Adrenal gland (tissue), 12 donors: ENCODE results near the gene SEC22C. TPM values are rescaled to one million over a fixed set of nuclear protein-coding genes. Genes with fewer than 3 reads are reported as not detected.
A peak's percentile ranks its signal among the peaks of the same experiment; 100 is the strongest.

Source experiments
- DNase-seq, 7 donors: peaks; one replicate each; pipeline ENCODE4 v3.0.0-alpha.2; 2019 to 2020
- H3K27ac ChIP-seq, 5 donors: fragments of 200-600 bp; sonication (generic) in 4 of 5; 1 replicate in 3 of 5; 2 replicates in 2 of 5; pipeline versions ENCODE4 v1.5.1 to v1.8.0; 2016 to 2020; ENCODE audit warnings: mild to moderate bottlenecking in 1 of 5
- H3K27me3 ChIP-seq: fragments of 200-600 bp; 2 replicates; pipeline ENCODE4 v1.8.0; 2021
- H3K36me3 ChIP-seq, 2 donors: fragments of 200-600 bp; replicated peaks in 1 of 2; 1 replicate in 1 of 2; 2 replicates in 1 of 2; pipeline versions ENCODE4 v1.5.1 to v1.8.0; 2018 to 2022
- H3K4me1 ChIP-seq, 2 donors: fragments of 200-600 bp; replicated peaks in 1 of 2; 1 replicate in 1 of 2; 2 replicates in 1 of 2; pipeline versions ENCODE4 v1.5.1 to v1.8.0; 2018 to 2021
- H3K4me3 ChIP-seq, 4 donors: fragments of 200-600 bp; sonication (generic) in 3 of 4; one replicate each; pipeline ENCODE4 v1.5.1; 2016 to 2018
- H3K9me3 ChIP-seq, 3 donors: fragments of 200-600 bp; sonication (generic) in 1 of 3; replicated peaks in 1 of 3; 1 replicate in 2 of 3; 2 replicates in 1 of 3; pipeline versions ENCODE4 v1.5.1 to v1.8.0; 2016 to 2021
- CTCF ChIP-seq, 6 experiments: fragments of 450-650 bp in 4 of 6; fragments of 200-600 bp in 2 of 6; sonication (generic) in 1 of 6; IDR thresholded peaks; 1 replicate in 5 of 6; 2 replicates in 1 of 6; pipeline versions ENCODE4 v1.5.1 to v1.8.0; 2016 to 2021; ENCODE audit warnings: antibody characterized with exemption in 6 of 6, mild to moderate bottlenecking in 2 of 6, moderate library complexity in 1 of 6
- POLR2A ChIP-seq, 2 donors: fragments of 450-650 bp; IDR thresholded peaks; one replicate each; pipeline ENCODE4 v1.6.1; 2017; ENCODE audit warnings: antibody characterized with exemption in 2 of 2, mild to moderate bottlenecking in 2 of 2, moderate library complexity in 1 of 2
- WGBS, 4 donors: extraction: QIAGEN DNeasy Blood & Tissue Kit in 2 of 4; methylation state at CpG; one replicate each; pipeline versions ENCODE4 v1.1.5 to v1.1.7; 2013 to 2017; 5-methylcytosine and 5-hydroxymethylcytosine counted together
- intact Hi-C, 2 donors: fragments of 100-400 bp; cut with DNase I; formaldehyde crosslinking; loops; one replicate each; pipeline versions ENCODE4 v1.14.1 to v1.15.0; 2022 to 2023
- polyA plus RNA-seq, 3 donors: library from polyadenylated mRNA; stranded (reverse); fragments of 200-250 nt in 2 of 3; fragments of 350-450 nt in 1 of 3; fragmentation: Illumina TruSeq in 1 of 3; extraction: RNeasy Lipid Tissue Mini Kit (QIAGEN cat#74804) in 1 of 3; gene quantifications; one replicate each; pipeline ENCODE4 v1.2.3, GENCODE V29; 2013 to 2014
- total RNA-seq, 9 donors: library from RNA; depleted of rRNA in 4 of 9; stranded (reverse); fragments of >200 nt in 4 of 9; fragments of 120-200 nt in 1 of 9; fragmentation: NEBNext Ultra II Directional in 1 of 9; extraction: Animal tissue kit (Norgen Biotek cat#: 25700) in 1 of 9; gene quantifications; one replicate each; pipeline versions ENCODE4 v1.1.0 to v1.2.4, GENCODE V29; 2013 to 2023
- donor health status: healthy with polysubstance abuse.
- donor health status: Bipolar disorder and iron deficiency.
- donor health status: DM: yes; HTN: yes; CAD: no.
- donor health status: DM: no; HTN: no; CAD: no.
- donor health status: DM: no; HTN: no; CAD: no.
- donor health status: DM: yes; HTN: yes; CAD: no.

Gene SEC22C
- total and polyA plus RNA-seq, 12 donors = 13.7 to 65.7 (median 41.8) TPM

DNA sequence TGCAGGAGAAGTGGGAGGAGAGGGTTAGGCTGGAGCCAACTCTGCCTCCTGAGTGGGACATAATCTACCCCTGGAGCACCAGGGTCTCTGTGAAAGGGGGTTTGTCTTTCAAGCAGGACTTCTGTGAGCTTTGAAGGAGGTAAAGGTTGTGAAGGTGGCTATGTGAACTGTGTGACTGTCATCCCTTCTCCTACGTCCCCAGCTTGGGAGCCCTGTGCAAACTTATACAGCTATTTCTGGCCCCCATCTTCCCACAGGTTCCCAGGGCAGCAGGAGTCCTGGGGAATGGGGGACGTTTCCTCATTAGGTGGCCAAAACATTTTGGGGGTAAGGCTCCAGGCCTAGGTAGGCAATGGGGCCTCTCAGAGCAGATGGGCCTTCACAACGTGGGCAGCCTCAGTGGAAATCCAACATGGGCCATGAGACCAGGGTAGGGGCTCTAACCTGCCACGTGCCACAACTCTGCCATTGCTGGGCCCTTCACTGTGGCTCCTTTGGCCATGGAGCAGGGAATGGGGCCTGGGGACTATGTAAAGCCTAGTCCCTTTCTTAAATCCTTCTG, 75.8 kb downstream of the SEC22C start:
- Histone ChIP-seq H3K27ac (no peak overlapping the region), H3K4me1 (peaks cover 6 to 20% of the 10 kb centered on the region in 2 donors), H3K36me3 (no peaks in the 10 kb centered on the region), H3K27me3 (peaks cover 10% of the 10 kb centered on the region), H3K4me3 (no peak overlapping the region), H3K9me3 (no peaks in the 10 kb centered on the region)
- TF ChIP-seq CTCF (IDR thresholded peaks at IDR 0.05) = no peak
- intact Hi-C loops = no loop called here
- 86 to 100% (median 87%) methylated on average over 3 to 4 of the region's 4 CpGs for WGBS, 4 donors
- DNase-seq = peak in 2 of 7 donors; percentile 7 to 13

- Histone ChIP-seq H3K27me3 (peaks cover 13% of the 10 kb centered on the region), H3K36me3 (no peaks in the 10 kb centered on the region), H3K27ac (no peak overlapping the region), H3K4me1 (peaks cover 6 to 20% of the 10 kb centered on the region in 2 donors), H3K9me3 (no peaks in the 10 kb centered on the region), H3K4me3 (no peak overlapping the region)
- peak in 3 of 7 donors; percentile 4 to 33 (median 9) for DNase-seq
- intact Hi-C loops = no loop called here
- 84 to 95% (median 92%) methylated on average over 5 to 6 of the region's 6 CpGs for WGBS, 4 donors
- TF ChIP-seq CTCF (IDR thresholded peaks at IDR 0.05) = no peak
- TF ChIP-seq POLR2A (IDR thresholded peaks at IDR 0.05) = no peak
Measured at GRCh38 chr3:42505128-42505848, 76.5 kb downstream of the SEC22C start.

DNA sequence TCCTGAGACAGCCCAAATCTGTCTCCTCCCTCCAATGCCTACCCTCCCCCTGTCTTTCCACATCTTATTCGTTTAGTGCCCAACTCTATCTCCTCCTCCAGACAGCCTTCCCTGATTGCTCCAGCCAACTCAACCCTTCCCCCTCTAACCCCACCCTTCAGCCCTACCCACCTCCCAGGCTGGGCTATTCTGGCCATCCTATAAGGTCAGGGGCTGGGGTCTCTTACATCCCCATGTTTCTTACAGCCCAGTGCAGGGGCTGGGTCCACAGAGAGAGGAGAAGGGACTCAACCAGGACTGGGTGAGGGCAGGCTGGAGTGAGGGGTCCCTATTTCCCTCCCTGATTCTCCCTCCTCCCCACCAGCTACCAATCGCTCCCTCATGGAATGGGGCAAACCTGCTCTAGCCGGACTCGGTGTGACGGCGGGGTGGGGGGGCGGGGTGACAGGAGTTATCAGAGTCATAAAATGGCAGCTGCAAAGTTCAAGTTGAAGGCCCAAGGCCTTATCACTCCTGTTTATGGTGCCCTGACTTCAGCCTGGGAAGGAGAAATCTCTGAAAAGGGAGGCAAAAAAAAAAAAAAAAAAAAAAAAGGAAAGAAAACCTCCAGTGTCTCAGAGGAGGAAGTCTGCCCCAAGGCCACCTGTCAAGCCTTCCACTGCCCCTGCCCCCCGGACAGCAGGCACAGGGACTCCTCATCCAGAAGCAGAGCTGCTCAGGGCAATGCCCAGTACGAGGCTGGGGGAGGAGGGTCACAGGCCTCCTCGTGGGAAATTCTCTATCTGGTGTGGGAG, 77.2 kb downstream of the SEC22C start:
- no peak overlapping the region for H3K4me3 ChIP-seq
- H3K36me3 ChIP-seq = no peaks in the 10 kb centered on the region
- 75 to 80% (median 78%) methylated on average over 10 of the region's 10 CpGs for WGBS, 4 donors
- no peak overlapping the region for H3K27ac ChIP-seq
- DNase-seq = peak in 3 of 7 donors; percentile 1 to 14 (median 7)
- peaks cover 6 to 20% of the 10 kb centered on the region in 2 donors for H3K4me1 ChIP-seq
- TF ChIP-seq CTCF (IDR thresholded peaks at IDR 0.05) = no peak
- peaks cover 13% of the 10 kb centered on the region for H3K27me3 ChIP-seq
- H3K9me3 ChIP-seq = no peaks in the 10 kb centered on the region
- intact Hi-C loops = no loop called here

DNA sequence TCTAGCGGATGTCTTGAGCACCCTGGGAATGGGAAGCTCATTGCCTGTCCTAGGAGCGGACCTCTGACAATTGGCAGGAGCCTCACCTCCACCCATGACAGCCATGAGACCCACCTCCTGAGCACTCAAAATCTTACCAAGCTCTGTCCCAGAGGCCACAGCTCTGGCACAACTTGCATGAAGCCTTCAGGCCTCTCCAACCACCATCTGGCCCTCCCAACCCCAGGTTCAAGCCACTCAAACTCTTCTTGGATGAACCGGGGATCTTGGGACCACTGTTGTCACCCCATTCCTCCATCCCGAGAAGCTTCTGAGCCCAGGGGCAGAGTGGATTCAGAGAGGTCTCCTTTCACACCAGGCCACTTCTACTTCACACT, 77.8 kb downstream of the SEC22C start:
- H3K4me1 ChIP-seq = peaks cover 6 to 20% of the 10 kb centered on the region in 2 donors
- 89 to 93% (median 91%) methylated on average over 4 of the region's 4 CpGs for WGBS, 4 donors
- H3K27me3 ChIP-seq = peaks cover 13% of the 10 kb centered on the region
- DNase-seq = peak in 3 of 7 donors; percentile 5 to 33 (median 10)
- intact Hi-C loops = no loop called here
- no peak overlapping the region for H3K4me3 ChIP-seq
- TF ChIP-seq CTCF (IDR thresholded peaks at IDR 0.05) (no peak), POLR2A (IDR thresholded peaks at IDR 0.05) (no peak)
- no peak overlapping the region for H3K27ac ChIP-seq
- H3K36me3 ChIP-seq = no peaks in the 10 kb centered on the region
- H3K9me3 ChIP-seq = no peaks in the 10 kb centered on the region
